DND-41 (cell line): ENCODE data around the gene SLC66A2.

Experiments used
- ATAC-seq: fragments of 200-7000 bp; cut with Tn5 transposase; 3 replicates; pipeline ENCODE4 v1.9.1; 2021; ENCODE audit warnings: low read depth; ENCODE audit not compliant: insufficient read depth
- DNase-seq: peaks from one replicate; pipeline ENCODE4 v3.0.0-alpha.2; 2020
- H2AFZ ChIP-seq: 2 replicates; pipeline ENCODE4 v1.6.0; 2012; ENCODE audit warnings: low read depth, low read length
- H3K27ac ChIP-seq: 2 replicates; pipeline ENCODE4 v1.5.1; 2012; ENCODE audit warnings: low read length, inconsistent platforms
- H3K27me3 ChIP-seq: fragments of 200-600 bp; sonication (generic); 2 replicates; pipeline ENCODE4 v1.6.0; 2012; ENCODE audit warnings: low read length, mild to moderate bottlenecking, inconsistent platforms; ENCODE audit not compliant: insufficient read depth, poor library complexity
- H3K36me3 ChIP-seq: 2 replicates; pipeline ENCODE4 v1.5.1; 2012; ENCODE audit warnings: low read length, inconsistent platforms; ENCODE audit not compliant: insufficient read depth
- H3K4me1 ChIP-seq: 2 replicates; pipeline ENCODE4 v1.5.1; 2012; ENCODE audit warnings: mild to moderate bottlenecking, low read length; ENCODE audit not compliant: insufficient read depth
- H3K4me2 ChIP-seq: 2 replicates; pipeline ENCODE4 v1.6.0; 2012; ENCODE audit warnings: mild to moderate bottlenecking, moderate library complexity, low read length, inconsistent platforms; ENCODE audit not compliant: insufficient read depth
- H3K4me3 ChIP-seq, 2 experiments: fragments of 200-600 bp in 1 of 2; shearing (Covaris generic) in 1 of 2; 2 replicates each; pipeline ENCODE4 v1.5.1; 2012 to 2016; ENCODE audit warnings: inconsistent platforms in 2 of 2, low read length in 2 of 2, mild to moderate bottlenecking in 2 of 2, low read depth in 1 of 2, moderate library complexity in 1 of 2
- H3K79me2 ChIP-seq: 2 replicates; pipeline ENCODE4 v1.6.0; 2012; ENCODE audit warnings: low read length, inconsistent platforms; ENCODE audit not compliant: insufficient read depth
- H3K9ac ChIP-seq: 2 replicates; pipeline ENCODE4 v1.6.0; 2012; ENCODE audit warnings: low read depth, mild to moderate bottlenecking, inconsistent platforms, low read length, moderate library complexity
- H3K9me3 ChIP-seq: 2 replicates; pipeline ENCODE4 v1.5.1; 2012; ENCODE audit warnings: low read length, moderate library complexity, mild to moderate bottlenecking, inconsistent platforms; ENCODE audit not compliant: insufficient read depth, severe bottlenecking
- H4K20me1 ChIP-seq: 2 replicates; pipeline ENCODE4 v1.6.0; 2012; ENCODE audit warnings: low read length; ENCODE audit not compliant: insufficient read depth
- EZH2 ChIP-seq: IDR thresholded peaks from 3 replicates; pipeline ENCODE4 v1.6.1; 2012; ENCODE audit warnings: borderline replicate concordance, low read depth, mild to moderate bottlenecking, moderate library complexity, low read length, inconsistent platforms; ENCODE audit not compliant: severe bottlenecking
- TF ChIP-seq, protein P1 (sequence below): IDR thresholded peaks from 2 replicates; pipeline ENCODE4 v1.5.1; 2012; ENCODE audit warnings: borderline replicate concordance, low read length, moderate library complexity, mild to moderate bottlenecking; ENCODE audit not compliant: poor library complexity, severe bottlenecking; ENCODE audit errors: extremely low read depth

Gene SLC66A2

DNA sequence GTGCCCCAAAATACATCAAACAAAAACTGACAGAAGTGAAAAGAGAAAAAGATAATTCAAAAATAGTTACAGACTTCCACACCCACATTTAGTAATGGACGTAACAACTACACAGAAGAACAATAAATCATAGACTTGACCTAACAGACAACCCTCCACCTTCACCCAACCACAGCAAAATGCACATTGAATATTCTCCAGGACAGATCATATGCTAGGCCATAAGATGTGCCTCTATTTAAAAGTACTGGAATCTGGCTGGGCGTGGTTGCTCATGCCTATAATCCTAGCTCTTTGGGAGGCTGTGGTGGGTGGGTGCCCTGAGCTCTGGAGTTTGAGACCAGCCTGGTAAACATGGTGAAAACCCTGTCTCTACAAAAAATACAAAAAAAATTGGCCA is 20.0 kb downstream of the SLC66A2 start:
- Histone ChIP-seq H3K79me2 (peaks cover 69% of the 10 kb centered on the region), H3K36me3 (peaks cover 70% of the 10 kb centered on the region), H3K4me3 (no peak overlapping the region), H3K9ac (no peak overlapping the region), H3K9me3 (peaks cover 52% of the 10 kb centered on the region), H3K27ac (no peak overlapping the region), H3K4me1 (no peaks in the 10 kb centered on the region), H4K20me1 (peaks cover 7% of the 10 kb centered on the region; the same call in 1 of the 2 replicates), H3K4me2 (no peak overlapping the region), H2AFZ (no peak overlapping the region), H3K27me3 (no peaks in the 10 kb centered on the region)
- no peak for DNase-seq
- TF ChIP-seq EZH2, result no peak
- TF ChIP-seq, protein P1, sequence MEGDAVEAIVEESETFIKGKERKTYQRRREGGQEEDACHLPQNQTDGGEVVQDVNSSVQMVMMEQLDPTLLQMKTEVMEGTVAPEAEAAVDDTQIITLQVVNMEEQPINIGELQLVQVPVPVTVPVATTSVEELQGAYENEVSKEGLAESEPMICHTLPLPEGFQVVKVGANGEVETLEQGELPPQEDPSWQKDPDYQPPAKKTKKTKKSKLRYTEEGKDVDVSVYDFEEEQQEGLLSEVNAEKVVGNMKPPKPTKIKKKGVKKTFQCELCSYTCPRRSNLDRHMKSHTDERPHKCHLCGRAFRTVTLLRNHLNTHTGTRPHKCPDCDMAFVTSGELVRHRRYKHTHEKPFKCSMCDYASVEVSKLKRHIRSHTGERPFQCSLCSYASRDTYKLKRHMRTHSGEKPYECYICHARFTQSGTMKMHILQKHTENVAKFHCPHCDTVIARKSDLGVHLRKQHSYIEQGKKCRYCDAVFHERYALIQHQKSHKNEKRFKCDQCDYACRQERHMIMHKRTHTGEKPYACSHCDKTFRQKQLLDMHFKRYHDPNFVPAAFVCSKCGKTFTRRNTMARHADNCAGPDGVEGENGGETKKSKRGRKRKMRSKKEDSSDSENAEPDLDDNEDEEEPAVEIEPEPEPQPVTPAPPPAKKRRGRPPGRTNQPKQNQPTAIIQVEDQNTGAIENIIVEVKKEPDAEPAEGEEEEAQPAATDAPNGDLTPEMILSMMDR, result no peak
- no peak for ATAC-seq

DNA sequence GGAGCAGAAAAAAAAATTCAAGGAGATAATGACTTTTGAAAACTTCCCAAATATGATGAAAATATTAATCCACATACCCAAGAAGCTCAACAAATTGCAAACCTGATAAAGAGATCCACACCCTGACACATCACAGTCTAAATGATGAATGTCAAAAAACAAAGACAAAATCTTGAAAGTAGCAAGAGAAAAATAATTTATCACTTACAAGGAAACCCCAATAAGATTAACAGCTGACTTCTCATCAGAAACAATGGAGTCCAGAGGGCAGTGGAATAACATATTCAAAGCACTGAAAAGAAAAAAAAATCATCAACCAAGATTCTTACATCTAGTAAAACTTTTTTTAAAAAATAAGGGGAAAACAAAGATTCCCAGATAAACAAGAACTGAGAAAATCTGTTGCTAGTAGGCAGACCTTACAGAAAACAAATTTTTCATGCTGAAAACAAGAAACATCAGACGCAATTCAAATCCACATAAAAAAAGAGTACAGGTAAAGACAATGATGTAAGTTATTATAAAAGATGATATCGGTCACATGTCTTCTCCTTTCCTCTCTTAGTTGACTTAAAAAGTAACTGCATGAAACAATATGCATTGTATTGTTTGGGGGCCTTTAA is 21.3 kb downstream of the SLC66A2 start:
- no peak overlapping the region for H2AFZ ChIP-seq
- peaks cover 57% of the 10 kb centered on the region for H3K36me3 ChIP-seq
- no peak overlapping the region for H3K4me2 ChIP-seq
- no peaks in the 10 kb centered on the region for H3K27me3 ChIP-seq
- H3K9me3 ChIP-seq, result peaks cover 48% of the 10 kb centered on the region
- TF ChIP-seq, protein P1, result no peak
- no peak for TF ChIP-seq EZH2
- no peaks in the 10 kb centered on the region for H3K4me1 ChIP-seq
- no peak overlapping the region for H3K4me3 ChIP-seq
- no peak overlapping the region for H3K27ac ChIP-seq
- no peak overlapping the region for H3K9ac ChIP-seq
- H3K79me2 ChIP-seq, result peaks cover 56% of the 10 kb centered on the region
- ATAC-seq (no peak), DNase-seq (no peak)
- H4K20me1 ChIP-seq, result peaks cover 4% of the 10 kb centered on the region; the same call in 1 of the 2 replicates

DNA sequence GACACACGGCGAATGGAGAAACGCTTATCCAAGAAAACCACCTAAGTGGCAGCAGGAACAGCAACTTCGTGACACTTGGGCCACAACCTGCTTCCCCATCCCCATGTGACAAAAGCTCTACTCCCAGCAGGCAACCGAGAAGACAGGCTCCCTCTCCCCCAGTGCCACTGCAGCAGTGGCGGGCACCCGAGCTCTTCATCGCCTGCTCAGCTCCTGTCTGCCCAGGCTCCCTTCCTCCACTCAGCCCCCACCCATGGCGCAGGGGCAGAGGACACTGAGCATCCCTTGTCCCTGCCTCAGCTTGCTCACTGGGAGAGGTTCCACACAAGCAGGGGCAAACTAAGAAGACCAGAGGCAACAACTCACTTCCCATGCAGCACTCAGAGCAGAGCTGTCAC is 22.9 kb downstream of the SLC66A2 start:
- Histone ChIP-seq H4K20me1 (peaks cover 7% of the 10 kb centered on the region; the same call in 1 of the 2 replicates), H3K9me3 (peaks cover 40% of the 10 kb centered on the region), H3K4me1 (no peaks in the 10 kb centered on the region), H3K27ac (no peak overlapping the region), H3K36me3 (peaks cover 50% of the 10 kb centered on the region), H3K9ac (no peak overlapping the region), H3K4me3 (no peak overlapping the region), H3K79me2 (peaks cover 52% of the 10 kb centered on the region), H3K4me2 (no peak overlapping the region), H3K27me3 (no peaks in the 10 kb centered on the region), H2AFZ (no peak overlapping the region)
- TF ChIP-seq EZH2, result no peak
- TF ChIP-seq, protein P1, result no peak
- DNase-seq, result no peak
- no peak for ATAC-seq
